GM12874 (cell line): Measurements from ENCODE around the gene COBLL1.

ENCODE experiments used
- CTCF ChIP-seq: IDR thresholded peaks from 2 replicates; pipeline ENCODE4 v1.5.1; 2011; ENCODE audit warnings: low read depth, mild to moderate bottlenecking, control low read depth, low read length, moderate library complexity; ENCODE audit not compliant: insufficient read depth

The COBLL1 gene

GRCh38 chr2:164756773-164757172, 84.8 kb downstream of the COBLL1 start:
- no peak for TF ChIP-seq CTCF

GRCh38 chr2:164755952-164756351, 85.7 kb downstream of the COBLL1 start:
- TF ChIP-seq CTCF: no peak

GRCh38 chr2:164754157-164755093, 87.2 kb downstream of the COBLL1 start:
- no peak for TF ChIP-seq CTCF

GRCh38 chr2:164752956-164753355, 88.7 kb downstream of the COBLL1 start:
- TF ChIP-seq CTCF: no peak

GRCh38 chr2:164747783-164748433, 93.7 kb downstream of the COBLL1 start:
- TF ChIP-seq CTCF: no peak

- TF ChIP-seq CTCF: no peak
Measured at GRCh38 chr2:164747140-164747539, 94.5 kb downstream of the COBLL1 start.

GRCh38 chr2:164746713-164747112, 94.9 kb downstream of the COBLL1 start:
- TF ChIP-seq CTCF: no peak
